Epithelial cell of prostate (primary cell): Measurements from ENCODE around the gene LLPH.
"Not testable (repeated sequence)": the region's sequence is repeated elsewhere in the genome, so short reads cannot be mapped to it uniquely, and the experiment has no call there.

Experiments used
- DNase-seq: peaks from one replicate; pipeline ENCODE4 v3.0.0-alpha.2; 2011; ENCODE audit warnings: low read depth, low spot score
- H3K27ac ChIP-seq: fragments of 450-650 bp; 2 replicates; pipeline ENCODE4 v1.5.1; 2017; ENCODE audit warnings: mild to moderate bottlenecking

The LLPH gene

GRCh38 chr12:66130267-66131066, at the start of gene LLPH:
TSS of gene LLPH (minus strand) at chr12:66130750. CDS start at chr12:66129106, 1,644 bp downstream.
- peak; percentile 67 for DNase-seq

GRCh38 chr12:66176105-66176900, 45.8 kb upstream of the LLPH start:
- H3K27ac ChIP-seq: no peak overlapping the region
- no peak for DNase-seq

More at GRCh38 chr12:66130267-66131066, at the start of gene LLPH:
- peak within 1 kb of the TSS; percentile 75 for H3K27ac ChIP-seq

GRCh38 chr12:66174391-66175325, 44.1 kb upstream of the LLPH start:
- not testable (repeated sequence) for H3K27ac ChIP-seq, DNase-seq

GRCh38 chr12:66170606-66171005, 40.1 kb upstream of the LLPH start:
- peak overlapping the region; percentile 99 for H3K27ac ChIP-seq
- no peak for DNase-seq

GRCh38 chr12:66169221-66170170, 38.9 kb upstream of the LLPH start, which contains the start of gene TMBIM4:
TSS of gene TMBIM4 (minus strand) at chr12:66169996. CDS start at chr12:66169951, 45 bp downstream.
- peak; percentile 51 for DNase-seq
- H3K27ac ChIP-seq: peak within 1 kb of the TSS; percentile 99

GRCh38 chr12:66168410-66168809, 37.9 kb upstream of the LLPH start:
- peak overlapping the region; percentile 99 for H3K27ac ChIP-seq
- no peak for DNase-seq

- no peak overlapping the region for H3K27ac ChIP-seq
- DNase-seq: no peak
Measured at GRCh38 chr12:66166561-66166960, 36.0 kb upstream of the LLPH start.

GRCh38 chr12:66165141-66165540, 34.6 kb upstream of the LLPH start:
- DNase-seq: no peak
- H3K27ac ChIP-seq: no peak overlapping the region

- no peak for DNase-seq
- H3K27ac ChIP-seq: no peak overlapping the region
Measured at GRCh38 chr12:66164349-66164821, 33.8 kb upstream of the LLPH start.

- no peak overlapping the region for H3K27ac ChIP-seq
- DNase-seq: no peak
Measured at GRCh38 chr12:66163289-66163688, 32.7 kb upstream of the LLPH start.

- no peak for DNase-seq
- no peak overlapping the region for H3K27ac ChIP-seq
Measured at GRCh38 chr12:66162701-66163100, 32.2 kb upstream of the LLPH start.

GRCh38 chr12:66160704-66161103, 30.2 kb upstream of the LLPH start:
- H3K27ac ChIP-seq: no peak overlapping the region
- no peak for DNase-seq

- no peak for DNase-seq
- peak overlapping the region; percentile 57 for H3K27ac ChIP-seq
Measured at GRCh38 chr12:66159123-66159522, 28.6 kb upstream of the LLPH start.

GRCh38 chr12:66156654-66157053, 26.1 kb upstream of the LLPH start:
- DNase-seq: no peak
- peak overlapping the region; percentile 25 for H3K27ac ChIP-seq

GRCh38 chr12:66154776-66155175, 24.2 kb upstream of the LLPH start:
- DNase-seq: no peak
- no peak overlapping the region for H3K27ac ChIP-seq

- DNase-seq: no peak
- H3K27ac ChIP-seq: no peak overlapping the region
Measured at GRCh38 chr12:66152732-66153131, 22.2 kb upstream of the LLPH start.

GRCh38 chr12:66149702-66150398, 19.3 kb upstream of the LLPH start:
- DNase-seq: no peak
- H3K27ac ChIP-seq: no peak overlapping the region
